ENCODE measurements around the gene DHFR.

- no peak for TF ChIP-seq CTCF (IDR thresholded peaks at IDR 0.05)
- no peak for TF ChIP-seq EZH2phosphoT487 (IDR thresholded peaks at IDR 0.05)
Observed at GRCh38 chr5:80576383-80576782, 78.4 kb downstream of the DHFR start.

Measured in neural progenitor cell (in vitro differentiated cells).